CD4-positive, alpha-beta memory T cell (primary cell): Measurements from ENCODE around the gene COL17A1. TPM values are rescaled to one million over a fixed set of nuclear protein-coding genes. Genes with fewer than 3 reads are reported as not detected.
A peak's percentile ranks its signal among the peaks of the same experiment; 100 is the strongest.

Experiments
- CTCF ChIA-PET: fragments of 350-600 bp; sonication (Branson Sonifier 250); formaldehyde crosslinking; loops from one replicate; lab custom pipeline; 2021; ENCODE audit warnings: inconsistent platforms; ENCODE audit not compliant: partially characterized antibody; lab: Charles Lee
- POLR2A ChIA-PET: fragments of 350-600 bp; sonication (Branson Sonifier 250); formaldehyde crosslinking; loops from one replicate; lab custom pipeline; 2021; ENCODE audit not compliant: partially characterized antibody; lab: Charles Lee
- DNase-seq, 5 donors: peaks; one replicate each; pipeline versions ENCODE4 v3.0.0 to v3.0.0-alpha.2; 2020 to 2022; ENCODE audit warnings: mixed read lengths in 1 of 5
- H3K27ac ChIP-seq: one replicate; pipeline ENCODE4 v1.7.0; 2013; ENCODE audit warnings: low read depth, low read length
- H3K27me3 ChIP-seq: 2 replicates; pipeline ENCODE4 v1.7.0; 2013; ENCODE audit warnings: mild to moderate bottlenecking, low read length, moderate library complexity; ENCODE audit not compliant: insufficient read depth
- H3K36me3 ChIP-seq: 2 replicates; pipeline ENCODE4 v1.7.0; 2013; ENCODE audit warnings: mild to moderate bottlenecking, low read length, moderate library complexity; ENCODE audit not compliant: insufficient read depth
- H3K4me1 ChIP-seq: 2 replicates; pipeline ENCODE4 v1.7.0; 2013; ENCODE audit warnings: mild to moderate bottlenecking, low read length, moderate library complexity; ENCODE audit not compliant: insufficient read depth
- H3K4me3 ChIP-seq, 2 donors: one replicate each; pipeline ENCODE4 v1.7.0; 2013; ENCODE audit warnings: low read length in 2 of 2, mild to moderate bottlenecking in 1 of 2
- H3K9me3 ChIP-seq, 2 donors: one replicate each; pipeline ENCODE4 v1.7.0; 2013; ENCODE audit warnings: low read length in 2 of 2, control low read depth in 1 of 2; ENCODE audit not compliant: control insufficient read depth in 1 of 2
- H3K27ac Mint-ChIP-seq, 7 donors: one replicate each; pipeline ENCODE4 v1.8.0; 2020 to 2021; ENCODE audit warnings: mixed read lengths in 7 of 7, mild to moderate bottlenecking in 6 of 7, inconsistent platforms in 3 of 7, moderate library complexity in 3 of 7
- H3K27me3 Mint-ChIP-seq, 2 donors: one replicate each; pipeline ENCODE4 v1.8.0; 2020 to 2021; ENCODE audit warnings: mixed read lengths in 2 of 2
- H3K36me3 Mint-ChIP-seq, 2 donors: one replicate each; pipeline ENCODE4 v1.8.0; 2020 to 2021; ENCODE audit warnings: mixed read lengths in 2 of 2, inconsistent platforms in 1 of 2, mild to moderate bottlenecking in 1 of 2
- H3K4me1 Mint-ChIP-seq, 4 donors: one replicate each; pipeline ENCODE4 v1.8.0; 2020 to 2021; ENCODE audit warnings: mixed read lengths in 4 of 4, mild to moderate bottlenecking in 1 of 4
- H3K4me3 Mint-ChIP-seq, 8 donors: one replicate each; pipeline ENCODE4 v1.8.0; 2020 to 2021; ENCODE audit warnings: mixed read lengths in 8 of 8, mild to moderate bottlenecking in 7 of 8, moderate library complexity in 6 of 8, inconsistent platforms in 3 of 8
- H3K9me3 Mint-ChIP-seq, 8 donors: one replicate each; pipeline ENCODE4 v1.8.0; 2020 to 2021; ENCODE audit warnings: mixed read lengths in 8 of 8, mild to moderate bottlenecking in 5 of 8, inconsistent platforms in 3 of 8, moderate library complexity in 1 of 8
- intact Hi-C: fragments of 100-400 bp; cut with micrococcal nuclease; formaldehyde crosslinking; loops from one replicate; pipeline ENCODE4 v1.15.1; 2023
- polyA plus RNA-seq, 2 donors: library from polyadenylated mRNA; unstranded; fragments of 300-500 nt; fragmentation: Illumina TruSeq; gene quantifications; one replicate each; pipeline ENCODE4 v1.2.3, GENCODE V29; 2021
- total RNA-seq, 2 experiments: library from RNA; stranded (reverse); gene quantifications; one replicate each; pipeline ENCODE4 v1.2.3, GENCODE V29; 2021

COL17A1 gene
- total and polyA plus RNA-seq, 4 experiments from 2014 or later: not detected

GRCh38 chr10:104057717-104058116 lies 28.0 kb downstream of the COL17A1 start:
- Mint-ChIP-seq H3K36me3 (no peaks in the 10 kb centered on the region), H3K27ac (peak overlapping the region in 1 of 7 donors; percentile 7), H3K4me1 (no peaks in the 10 kb centered on the region), H3K4me3 (no peak overlapping the region), H3K9me3 (no peaks in the 10 kb centered on the region), H3K27me3 (peaks cover 0 to 1% of the 10 kb centered on the region in 2 donors)
- Histone ChIP-seq H3K9me3 (no peaks in the 10 kb centered on the region), H3K4me1 (no peaks in the 10 kb centered on the region), H3K4me3 (no peak overlapping the region), H3K27ac (no peak overlapping the region), H3K27me3 (no peaks in the 10 kb centered on the region), H3K36me3 (no peaks in the 10 kb centered on the region)
- CTCF ChIA-PET: no interaction called here
- POLR2A ChIA-PET: no interaction called here
- intact Hi-C loops: no loop called here
- DNase-seq: no peak

DNA sequence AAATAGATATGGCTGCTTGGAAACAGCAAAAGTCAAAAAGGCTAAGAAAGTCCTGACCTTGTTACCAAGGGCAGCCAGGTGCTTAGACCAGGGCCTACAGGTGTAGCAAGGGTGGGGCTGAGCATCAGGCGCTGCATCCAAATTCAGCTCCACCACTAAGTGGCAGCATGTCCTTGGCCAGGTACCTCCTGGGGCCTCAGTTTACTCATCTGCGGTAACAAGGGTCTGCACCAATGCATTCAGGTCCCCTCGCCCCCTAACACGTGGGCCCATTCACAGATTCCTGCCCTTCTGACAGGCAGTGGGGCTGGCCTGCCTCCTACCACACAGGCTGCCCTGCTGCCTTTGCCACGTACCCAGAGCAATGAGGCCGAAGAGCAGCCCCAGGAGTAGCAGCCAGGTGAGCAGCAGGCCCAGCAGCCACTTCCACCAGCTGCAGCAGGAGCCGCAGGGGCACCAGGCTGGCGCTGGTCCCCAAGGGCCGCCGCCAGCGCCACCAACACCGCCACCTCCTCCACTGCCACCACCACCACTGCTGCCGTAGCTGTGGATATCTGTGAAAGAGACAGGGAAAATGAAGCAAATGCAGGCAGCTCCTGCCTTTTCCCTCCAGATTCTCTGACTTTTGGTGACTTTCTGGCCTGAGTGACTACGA lies 28.9 kb downstream of the COL17A1 start:
- H3K4me1 Mint-ChIP-seq: no peaks in the 10 kb centered on the region
- no peaks in the 10 kb centered on the region for H3K9me3 Mint-ChIP-seq
- POLR2A ChIA-PET: no interaction called here
- H3K9me3 ChIP-seq: no peaks in the 10 kb centered on the region
- no peak overlapping the region for H3K4me3 ChIP-seq
- no peak for DNase-seq
- no peak overlapping the region for H3K27ac ChIP-seq
- no peaks in the 10 kb centered on the region for H3K4me1 ChIP-seq
- H3K36me3 Mint-ChIP-seq: no peaks in the 10 kb centered on the region
- CTCF ChIA-PET: no interaction called here
- peaks cover 0 to 1% of the 10 kb centered on the region in 2 donors for H3K27me3 Mint-ChIP-seq
- intact Hi-C loops: no loop called here
- no peak overlapping the region for H3K27ac Mint-ChIP-seq
- no peaks in the 10 kb centered on the region for H3K36me3 ChIP-seq
- no peaks in the 10 kb centered on the region for H3K27me3 ChIP-seq
- H3K4me3 Mint-ChIP-seq: no peak overlapping the region

DNA sequence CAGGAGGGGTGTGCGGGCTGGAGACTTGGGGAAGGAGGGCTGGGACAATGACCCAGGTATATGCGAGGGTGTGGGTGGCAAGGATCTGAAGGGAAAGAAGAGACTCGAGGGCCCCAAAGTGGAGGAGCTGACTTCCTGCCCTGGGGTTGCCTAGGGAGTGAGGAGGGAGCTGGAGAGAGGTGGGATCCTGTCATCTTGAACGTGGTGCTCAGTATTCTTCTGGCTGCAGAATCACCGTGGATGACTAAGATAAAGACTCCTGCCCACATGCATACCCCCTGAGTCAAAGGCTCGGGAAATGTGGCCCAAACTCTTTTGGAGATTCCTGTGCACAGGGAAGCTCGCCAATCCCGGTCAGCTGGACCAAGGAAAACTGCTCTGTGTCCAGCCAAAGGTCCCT lies 31.2 kb downstream of the COL17A1 start:
- H3K9me3 ChIP-seq: no peaks in the 10 kb centered on the region
- no peaks in the 10 kb centered on the region for H3K27me3 ChIP-seq
- no peaks in the 10 kb centered on the region for H3K36me3 ChIP-seq
- CTCF ChIA-PET: no interaction called here
- H3K36me3 Mint-ChIP-seq: no peaks in the 10 kb centered on the region
- H3K27ac ChIP-seq: no peak overlapping the region
- intact Hi-C loops: no loop called here
- POLR2A ChIA-PET: no interaction called here
- no peak overlapping the region for H3K4me3 ChIP-seq
- no peaks in the 10 kb centered on the region for H3K27me3 Mint-ChIP-seq
- H3K9me3 Mint-ChIP-seq: no peaks in the 10 kb centered on the region
- no peak overlapping the region for H3K4me3 Mint-ChIP-seq
- no peaks in the 10 kb centered on the region for H3K4me1 Mint-ChIP-seq
- DNase-seq: no peak
- no peak overlapping the region for H3K27ac Mint-ChIP-seq
- no peaks in the 10 kb centered on the region for H3K4me1 ChIP-seq

- Mint-ChIP-seq H3K4me3 (no peak overlapping the region), H3K4me1 (no peaks in the 10 kb centered on the region), H3K9me3 (no peaks in the 10 kb centered on the region), H3K27ac (peak overlapping the region in 1 of 7 donors; percentile 70), H3K27me3 (no peaks in the 10 kb centered on the region), H3K36me3 (no peaks in the 10 kb centered on the region)
- no peaks in the 10 kb centered on the region for H3K4me1 ChIP-seq
- ChIA-PET POLR2A (no interaction called here), CTCF (no interaction called here)
- no peaks in the 10 kb centered on the region for H3K36me3 ChIP-seq
- intact Hi-C loops: no loop called here
- no peaks in the 10 kb centered on the region for H3K27me3 ChIP-seq
- no peaks in the 10 kb centered on the region for H3K9me3 ChIP-seq
- H3K4me3 ChIP-seq: no peak overlapping the region
- H3K27ac ChIP-seq: no peak overlapping the region
- no peak for DNase-seq
Observed at GRCh38 chr10:104053201-104053600, 32.5 kb downstream of the COL17A1 start.

DNA sequence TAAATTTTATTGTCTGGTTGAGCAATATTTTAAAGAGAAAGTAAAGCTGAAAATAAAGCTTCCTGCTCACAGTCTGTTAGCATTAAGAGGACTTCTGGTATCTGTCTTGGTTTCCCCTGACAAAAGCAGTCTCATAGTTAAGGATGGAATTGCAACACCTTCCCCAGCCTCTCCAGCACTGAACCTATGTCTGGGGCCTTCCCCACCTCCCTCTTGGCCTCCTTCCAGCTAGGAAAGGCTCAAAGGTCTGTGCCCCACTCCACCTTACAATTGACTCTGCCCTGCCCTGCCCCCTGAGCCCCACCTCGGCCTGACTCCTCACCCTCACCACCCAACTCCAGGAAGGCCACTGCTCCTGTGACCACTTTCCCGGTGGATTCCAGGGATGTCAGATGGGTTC lies 33.2 kb downstream of the COL17A1 start:
- no peaks in the 10 kb centered on the region for H3K27me3 Mint-ChIP-seq
- Histone ChIP-seq H3K27me3 (no peaks in the 10 kb centered on the region), H3K27ac (no peak overlapping the region), H3K36me3 (no peaks in the 10 kb centered on the region), H3K4me1 (no peaks in the 10 kb centered on the region), H3K4me3 (no peak overlapping the region), H3K9me3 (no peaks in the 10 kb centered on the region)
- ChIA-PET POLR2A (no interaction called here), CTCF (no interaction called here)
- H3K4me3 Mint-ChIP-seq: no peak overlapping the region
- no peaks in the 10 kb centered on the region for H3K4me1 Mint-ChIP-seq
- no peaks in the 10 kb centered on the region for H3K9me3 Mint-ChIP-seq
- no peak overlapping the region for H3K27ac Mint-ChIP-seq
- H3K36me3 Mint-ChIP-seq: no peaks in the 10 kb centered on the region
- DNase-seq: no peak
- intact Hi-C loops: no loop called here

GRCh38 chr10:104049504-104050250 lies 36.0 kb downstream of the COL17A1 start:
- H3K36me3 ChIP-seq: no peaks in the 10 kb centered on the region
- DNase-seq: no peak
- Mint-ChIP-seq H3K36me3 (no peaks in the 10 kb centered on the region), H3K9me3 (peaks cover 0 to 2% (median 0%) of the 10 kb centered on the region in 8 donors), H3K4me1 (no peaks in the 10 kb centered on the region), H3K27me3 (no peaks in the 10 kb centered on the region), H3K4me3 (no peak overlapping the region), H3K27ac (no peak overlapping the region)
- H3K4me3 ChIP-seq: no peak overlapping the region
- no peaks in the 10 kb centered on the region for H3K4me1 ChIP-seq
- H3K9me3 ChIP-seq: no peaks in the 10 kb centered on the region
- no peak overlapping the region for H3K27ac ChIP-seq
- intact Hi-C loops: no loop called here
- H3K27me3 ChIP-seq: no peaks in the 10 kb centered on the region
- ChIA-PET POLR2A (interaction anchor here (1.1 kb wide), 1 partner anchor 72 kb away, joined by 3 read pairs; the partner anchor contains the start of gene SFR1), CTCF (no interaction called here)

DNA sequence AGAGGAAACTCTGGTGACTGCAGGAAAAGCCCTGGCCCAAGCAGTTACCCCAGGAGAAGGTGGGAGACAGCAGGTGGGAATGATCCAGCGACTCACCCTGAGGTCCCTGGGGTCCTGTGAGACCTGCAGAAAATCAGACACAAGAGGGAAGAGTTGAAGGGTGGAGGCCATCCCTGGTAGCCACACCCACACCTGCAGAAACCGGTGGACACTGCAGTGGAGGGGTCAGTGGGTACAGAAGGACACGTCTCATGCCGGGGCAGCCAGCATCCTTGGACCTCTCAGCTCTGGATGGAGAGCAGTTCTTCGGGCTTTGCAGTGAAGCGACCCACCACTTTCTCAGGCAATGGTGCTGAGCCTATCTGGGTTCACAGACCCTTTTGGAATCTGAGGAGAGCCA lies 39.0 kb downstream of the COL17A1 start:
- intact Hi-C loops: no loop called here
- Mint-ChIP-seq H3K27me3 (no peaks in the 10 kb centered on the region), H3K36me3 (no peaks in the 10 kb centered on the region), H3K27ac (no peak overlapping the region), H3K9me3 (peaks cover 0 to 2% (median 0%) of the 10 kb centered on the region in 8 donors), H3K4me1 (no peaks in the 10 kb centered on the region), H3K4me3 (no peak overlapping the region)
- CTCF ChIA-PET: no interaction called here
- DNase-seq: no peak
- Histone ChIP-seq H3K4me1 (no peaks in the 10 kb centered on the region), H3K9me3 (no peaks in the 10 kb centered on the region), H3K27ac (no peak overlapping the region), H3K36me3 (no peaks in the 10 kb centered on the region), H3K4me3 (no peak overlapping the region), H3K27me3 (no peaks in the 10 kb centered on the region)
- POLR2A ChIA-PET: no interaction called here
